ENCODE data around the gene FMNL2.

The FMNL2 gene

GRCh38 chr2:152462779-152463178 lies 127.8 kb downstream of the FMNL2 start:
- Histone ChIP-seq H3K4me3 (ENCODE audit: insufficient read depth, low read depth, low read length, poor library complexity, severe bottlenecking) (no peak overlapping the region), H3K27me3 (replicated peaks; ENCODE audit: control insufficient read depth, insufficient read depth, low read length, poor library complexity, severe bottlenecking) (no peaks in the 10 kb centered on the region), H3K4me1 (ENCODE audit: control insufficient read depth, insufficient read depth, low read length, poor library complexity, severe bottlenecking) (no peaks in the 10 kb centered on the region), H3K27ac (ENCODE audit: insufficient read depth, low read length, poor library complexity, severe bottlenecking) (no peak overlapping the region), H3K9me3 (ENCODE audit: control insufficient read depth, low read length) (no peaks in the 10 kb centered on the region), H3K36me3 (ENCODE audit: control insufficient read depth, insufficient read depth, low read length) (no peaks in the 10 kb centered on the region)
- no peak for DNase-seq

DNA sequence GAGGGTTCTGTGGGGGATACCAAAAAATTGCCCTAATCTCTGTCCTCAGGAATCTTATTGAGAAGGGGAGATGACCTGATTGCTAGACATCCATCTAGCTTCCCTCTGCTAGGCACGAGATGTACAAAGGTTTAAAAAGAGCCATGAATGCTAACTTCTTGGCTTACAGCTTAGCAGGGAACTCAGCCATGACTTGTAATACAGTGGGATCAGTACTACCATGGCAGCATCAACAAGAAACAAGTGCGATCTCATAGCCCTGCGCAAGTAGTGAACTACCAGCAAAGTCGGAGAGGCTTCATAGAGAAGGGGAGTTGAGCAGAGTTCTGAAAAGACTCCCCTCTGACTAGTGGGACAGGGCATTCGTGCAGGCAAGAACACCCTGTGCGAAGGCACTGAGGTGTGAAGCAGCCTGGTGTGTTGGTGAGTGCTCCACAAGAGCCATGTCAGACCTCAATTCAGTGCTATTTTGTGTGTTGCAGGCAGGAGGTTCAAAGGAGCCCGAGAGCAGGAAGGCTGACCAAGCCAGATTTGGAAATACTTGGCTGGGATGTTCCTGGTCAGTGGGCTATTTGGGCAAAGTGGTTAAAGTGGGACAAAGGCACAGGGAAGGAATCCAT lies 130.0 kb downstream of the FMNL2 start:
- Histone ChIP-seq H3K27me3 (replicated peaks; ENCODE audit: control insufficient read depth, insufficient read depth, low read length, poor library complexity, severe bottlenecking) (no peaks in the 10 kb centered on the region), H3K27ac (ENCODE audit: insufficient read depth, low read length, poor library complexity, severe bottlenecking) (no peak overlapping the region), H3K9me3 (ENCODE audit: control insufficient read depth, low read length) (no peaks in the 10 kb centered on the region), H3K36me3 (ENCODE audit: control insufficient read depth, insufficient read depth, low read length) (no peaks in the 10 kb centered on the region), H3K4me1 (ENCODE audit: control insufficient read depth, insufficient read depth, low read length, poor library complexity, severe bottlenecking) (no peaks in the 10 kb centered on the region), H3K4me3 (ENCODE audit: insufficient read depth, low read depth, low read length, poor library complexity, severe bottlenecking) (no peak overlapping the region)
- DNase-seq, result no peak

DNA sequence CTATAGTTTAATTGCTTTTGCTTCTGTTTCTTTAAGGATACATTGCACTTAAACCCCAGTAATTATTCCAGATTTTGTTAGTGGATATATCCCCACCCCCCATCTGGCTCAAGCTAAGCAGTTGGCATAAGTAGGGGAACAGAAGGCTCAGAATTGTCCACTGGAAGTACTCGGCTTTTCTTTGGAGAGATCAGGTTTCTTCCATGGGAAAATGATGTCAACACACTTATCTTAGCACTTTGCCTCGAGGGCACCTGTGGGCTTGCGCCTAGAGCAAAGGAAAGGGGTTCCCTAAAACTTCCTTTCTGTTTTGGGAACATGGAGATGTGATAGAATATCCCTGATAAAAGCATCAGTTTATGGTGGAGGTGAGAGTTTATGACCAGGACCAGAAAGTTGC lies 130.6 kb downstream of the FMNL2 start:
- Histone ChIP-seq H3K27ac (ENCODE audit: insufficient read depth, low read length, poor library complexity, severe bottlenecking) (no peak overlapping the region), H3K9me3 (ENCODE audit: control insufficient read depth, low read length) (no peaks in the 10 kb centered on the region), H3K4me1 (ENCODE audit: control insufficient read depth, insufficient read depth, low read length, poor library complexity, severe bottlenecking) (no peaks in the 10 kb centered on the region), H3K27me3 (replicated peaks; ENCODE audit: control insufficient read depth, insufficient read depth, low read length, poor library complexity, severe bottlenecking) (no peaks in the 10 kb centered on the region), H3K36me3 (ENCODE audit: control insufficient read depth, insufficient read depth, low read length) (no peaks in the 10 kb centered on the region), H3K4me3 (ENCODE audit: insufficient read depth, low read depth, low read length, poor library complexity, severe bottlenecking) (no peak overlapping the region)
- no peak for DNase-seq

- H3K4me1 ChIP-seq (ENCODE audit: control insufficient read depth, insufficient read depth, low read length, poor library complexity, severe bottlenecking), result no peaks in the 10 kb centered on the region
- no peak overlapping the region for H3K4me3 ChIP-seq (ENCODE audit: insufficient read depth, low read depth, low read length, poor library complexity, severe bottlenecking)
- H3K27ac ChIP-seq (ENCODE audit: insufficient read depth, low read length, poor library complexity, severe bottlenecking), result no peak overlapping the region
- H3K36me3 ChIP-seq (ENCODE audit: control insufficient read depth, insufficient read depth, low read length), result no peaks in the 10 kb centered on the region
- no peak for DNase-seq
- no peaks in the 10 kb centered on the region for H3K27me3 ChIP-seq (replicated peaks; ENCODE audit: control insufficient read depth, insufficient read depth, low read length, poor library complexity, severe bottlenecking)
- H3K9me3 ChIP-seq (ENCODE audit: control insufficient read depth, low read length), result no peaks in the 10 kb centered on the region
These were observed 131.1 kb downstream of the FMNL2 start for GRCh38 chr2:152466041-152466440.

GRCh38 chr2:152466980-152467676 lies 132.2 kb downstream of the FMNL2 start:
- H3K27ac ChIP-seq (ENCODE audit: insufficient read depth, low read length, poor library complexity, severe bottlenecking), result no peak overlapping the region
- no peak overlapping the region for H3K4me3 ChIP-seq (ENCODE audit: insufficient read depth, low read depth, low read length, poor library complexity, severe bottlenecking)
- DNase-seq, result no peak
- H3K4me1 ChIP-seq (ENCODE audit: control insufficient read depth, insufficient read depth, low read length, poor library complexity, severe bottlenecking), result no peaks in the 10 kb centered on the region
- no peaks in the 10 kb centered on the region for H3K36me3 ChIP-seq (ENCODE audit: control insufficient read depth, insufficient read depth, low read length)
- H3K27me3 ChIP-seq (replicated peaks; ENCODE audit: control insufficient read depth, insufficient read depth, low read length, poor library complexity, severe bottlenecking), result no peaks in the 10 kb centered on the region
- H3K9me3 ChIP-seq (ENCODE audit: control insufficient read depth, low read length), result no peaks in the 10 kb centered on the region

- no peak for DNase-seq
- Histone ChIP-seq H3K36me3 (ENCODE audit: control insufficient read depth, insufficient read depth, low read length) (no peaks in the 10 kb centered on the region), H3K4me1 (ENCODE audit: control insufficient read depth, insufficient read depth, low read length, poor library complexity, severe bottlenecking) (no peaks in the 10 kb centered on the region), H3K27ac (ENCODE audit: insufficient read depth, low read length, poor library complexity, severe bottlenecking) (no peak overlapping the region), H3K4me3 (ENCODE audit: insufficient read depth, low read depth, low read length, poor library complexity, severe bottlenecking) (no peak overlapping the region), H3K9me3 (ENCODE audit: control insufficient read depth, low read length) (no peaks in the 10 kb centered on the region), H3K27me3 (replicated peaks; ENCODE audit: control insufficient read depth, insufficient read depth, low read length, poor library complexity, severe bottlenecking) (no peaks in the 10 kb centered on the region)
These were observed 132.9 kb downstream of the FMNL2 start for GRCh38 chr2:152467677-152468410.

DNA sequence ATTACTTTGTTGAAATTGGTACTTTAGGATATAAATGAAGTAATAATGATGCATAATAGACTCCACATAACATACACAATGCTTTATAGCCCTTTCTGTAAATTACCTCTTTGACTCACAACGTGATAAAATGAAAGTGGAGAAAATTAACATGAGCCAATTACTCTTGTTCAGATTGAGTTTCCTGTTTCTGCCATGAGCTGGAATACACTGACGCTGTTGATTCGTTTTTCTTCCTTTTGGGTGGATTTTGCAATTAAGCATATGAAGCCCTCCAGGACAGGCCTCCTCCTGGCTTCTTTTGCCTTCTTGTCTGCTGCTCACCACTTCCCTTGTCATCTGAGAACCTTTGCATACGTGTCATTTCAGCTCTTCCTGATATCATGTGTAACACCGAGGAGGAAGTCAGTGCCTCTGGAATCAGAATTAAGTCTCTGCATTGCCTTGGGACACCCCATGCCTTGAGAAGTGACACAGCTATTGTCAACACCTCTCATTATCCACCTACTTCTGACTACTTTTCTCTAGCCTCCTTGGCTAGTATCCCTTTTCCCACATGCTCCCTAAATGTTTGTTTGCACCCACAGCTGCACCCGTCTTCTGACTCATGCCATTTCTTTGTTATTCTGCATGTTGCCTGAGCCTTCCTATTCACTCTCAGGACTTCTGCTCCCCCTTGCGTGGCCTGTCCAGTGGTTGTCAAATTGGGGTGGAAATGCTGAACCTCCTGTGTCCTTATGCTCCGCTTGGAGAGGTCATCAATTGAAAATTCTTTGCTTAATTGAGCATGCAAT lies 134.1 kb downstream of the FMNL2 start:
- H3K9me3 ChIP-seq (ENCODE audit: control insufficient read depth, low read length), result no peaks in the 10 kb centered on the region
- H3K27me3 ChIP-seq (replicated peaks; ENCODE audit: control insufficient read depth, insufficient read depth, low read length, poor library complexity, severe bottlenecking), result no peaks in the 10 kb centered on the region
- H3K27ac ChIP-seq (ENCODE audit: insufficient read depth, low read length, poor library complexity, severe bottlenecking), result no peak overlapping the region
- H3K36me3 ChIP-seq (ENCODE audit: control insufficient read depth, insufficient read depth, low read length), result no peaks in the 10 kb centered on the region
- H3K4me1 ChIP-seq (ENCODE audit: control insufficient read depth, insufficient read depth, low read length, poor library complexity, severe bottlenecking), result no peaks in the 10 kb centered on the region
- DNase-seq, result no peak
- H3K4me3 ChIP-seq (ENCODE audit: insufficient read depth, low read depth, low read length, poor library complexity, severe bottlenecking), result no peak overlapping the region

DNA sequence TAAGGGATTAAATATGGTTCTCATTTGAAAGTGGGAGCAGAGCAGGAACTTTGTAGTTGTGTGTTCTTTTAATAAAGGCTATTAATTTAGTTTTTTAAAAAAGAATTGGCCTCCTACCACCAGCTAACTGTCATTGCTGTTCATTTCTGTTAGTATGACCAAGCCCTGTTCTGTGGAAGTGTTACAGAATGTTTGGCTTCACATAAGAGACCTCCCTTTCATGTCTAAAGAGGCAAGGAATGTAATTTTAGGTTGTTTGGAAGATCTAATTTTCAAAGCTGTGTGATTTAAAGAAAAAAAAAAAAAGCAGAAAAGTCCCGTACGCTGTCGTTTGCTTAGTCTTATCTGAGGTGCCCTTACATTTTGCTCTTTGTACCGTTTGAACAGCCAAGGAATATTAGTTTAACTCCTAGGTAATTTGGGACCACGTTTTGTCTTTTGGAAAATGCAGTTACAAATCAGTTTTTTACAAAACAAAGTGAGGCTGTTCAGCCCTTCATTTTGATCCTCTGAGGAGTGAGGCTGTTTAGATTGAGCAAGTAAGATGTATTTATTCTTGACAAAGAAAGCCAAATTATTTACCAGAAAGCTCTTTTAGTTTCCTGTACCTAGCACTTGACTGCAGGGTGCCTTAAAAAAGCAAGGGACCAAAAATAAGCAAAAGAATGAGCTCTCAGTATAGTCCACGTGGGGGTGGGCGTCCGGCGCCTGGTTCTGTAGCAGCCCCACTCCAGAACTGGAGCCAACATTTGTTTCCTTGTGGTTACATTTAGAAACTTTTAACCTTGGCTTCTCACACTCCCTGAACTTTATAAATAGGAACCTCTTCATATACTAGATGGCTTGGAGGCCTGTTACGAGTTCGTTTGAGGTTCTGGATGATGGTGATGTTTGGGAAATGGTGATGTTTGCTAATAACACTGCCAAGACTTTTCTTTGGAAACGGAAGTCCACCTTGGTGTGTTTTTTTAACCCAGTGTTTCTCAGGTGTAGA lies 136.2 kb downstream of the FMNL2 start:
- no peak for DNase-seq
- H3K36me3 ChIP-seq (ENCODE audit: control insufficient read depth, insufficient read depth, low read length), result no peaks in the 10 kb centered on the region
- H3K4me3 ChIP-seq (ENCODE audit: insufficient read depth, low read depth, low read length, poor library complexity, severe bottlenecking), result no peak overlapping the region
- no peaks in the 10 kb centered on the region for H3K4me1 ChIP-seq (ENCODE audit: control insufficient read depth, insufficient read depth, low read length, poor library complexity, severe bottlenecking)
- no peak overlapping the region for H3K27ac ChIP-seq (ENCODE audit: insufficient read depth, low read length, poor library complexity, severe bottlenecking)
- no peaks in the 10 kb centered on the region for H3K27me3 ChIP-seq (replicated peaks; ENCODE audit: control insufficient read depth, insufficient read depth, low read length, poor library complexity, severe bottlenecking)
- H3K9me3 ChIP-seq (ENCODE audit: control insufficient read depth, low read length), result no peaks in the 10 kb centered on the region

GRCh38 chr2:152472481-152472887 lies 137.5 kb downstream of the FMNL2 start:
- Histone ChIP-seq H3K27me3 (replicated peaks; ENCODE audit: control insufficient read depth, insufficient read depth, low read length, poor library complexity, severe bottlenecking) (no peaks in the 10 kb centered on the region), H3K9me3 (ENCODE audit: control insufficient read depth, low read length) (no peaks in the 10 kb centered on the region), H3K4me3 (ENCODE audit: insufficient read depth, low read depth, low read length, poor library complexity, severe bottlenecking) (no peak overlapping the region)

More at GRCh38 chr2:152472481-152472887, 137.5 kb downstream of the FMNL2 start:
- DNase-seq, result no peak
- Histone ChIP-seq H3K27ac (ENCODE audit: insufficient read depth, low read length, poor library complexity, severe bottlenecking) (no peak overlapping the region), H3K36me3 (ENCODE audit: control insufficient read depth, insufficient read depth, low read length) (no peaks in the 10 kb centered on the region), H3K4me1 (ENCODE audit: control insufficient read depth, insufficient read depth, low read length, poor library complexity, severe bottlenecking) (no peaks in the 10 kb centered on the region)

Measured in effector memory CD4-positive, alpha-beta T cell (primary cell).